Osteoblast (primary cell): ENCODE data around the gene TALDO1. TPM values are rescaled to one million over a fixed set of nuclear protein-coding genes. Genes with fewer than 3 reads are reported as not detected.

Experiments
- DNase-seq: peaks from one replicate; pipeline ENCODE4 v3.0.0; 2011; ENCODE audit warnings: low spot score, mixed read lengths; ENCODE audit not compliant: insufficient read length; ENCODE audit errors: missing footprints
- H2AFZ ChIP-seq: 2 replicates; pipeline ENCODE4 v1.6.0; 2011; ENCODE audit warnings: mild to moderate bottlenecking, low read length
- H3K27ac ChIP-seq: 2 replicates; pipeline ENCODE4 v1.5.1; 2011; ENCODE audit warnings: mild to moderate bottlenecking, low read depth, low read length, moderate library complexity
- H3K27me3 ChIP-seq: 2 replicates; pipeline ENCODE4 v1.6.0; 2012; ENCODE audit warnings: mild to moderate bottlenecking, control low read depth, inconsistent platforms, low read length, moderate library complexity; ENCODE audit not compliant: insufficient read depth
- H3K36me3 ChIP-seq: 2 replicates; pipeline ENCODE4 v1.5.1; 2011; ENCODE audit warnings: mild to moderate bottlenecking, low read length, control low read depth, moderate library complexity; ENCODE audit not compliant: insufficient read depth
- H3K4me1 ChIP-seq: 2 replicates; pipeline ENCODE4 v1.5.1; 2011; ENCODE audit warnings: mild to moderate bottlenecking, low read length, control low read depth, moderate library complexity; ENCODE audit not compliant: insufficient read depth
- H3K4me2 ChIP-seq: 2 replicates; pipeline ENCODE4 v1.6.0; 2011; ENCODE audit warnings: mild to moderate bottlenecking, low read length; ENCODE audit not compliant: insufficient read depth
- H3K4me3 ChIP-seq: fragments of 200-600 bp; sonication (generic); 3 replicates; pipeline ENCODE4 v1.5.1; 2012; ENCODE audit warnings: mild to moderate bottlenecking, low read length, inconsistent platforms; ENCODE audit not compliant: insufficient read depth
- H3K79me2 ChIP-seq: 2 replicates; pipeline ENCODE4 v1.6.0; 2012; ENCODE audit warnings: mild to moderate bottlenecking, low read length, control low read depth, inconsistent platforms; ENCODE audit not compliant: insufficient read depth
- H3K9me3 ChIP-seq: 2 replicates; pipeline ENCODE4 v1.5.1; 2011; ENCODE audit warnings: low read depth, low read length, control low read depth
- H4K20me1 ChIP-seq: 2 replicates; pipeline ENCODE4 v1.6.0; 2012; ENCODE audit warnings: mild to moderate bottlenecking, low read length, control low read depth; ENCODE audit not compliant: insufficient read depth
- CTCF ChIP-seq: IDR thresholded peaks from 2 replicates; pipeline ENCODE4 v1.5.1; 2011; ENCODE audit warnings: mild to moderate bottlenecking, low read depth, low read length, moderate library complexity; ENCODE audit errors: extremely low read depth
- total RNA-seq: library from RNA; depleted of rRNA; stranded (reverse); fragments of >200 nt; gene quantifications from 2 replicates; pipeline ENCODE4 v1.2.3, GENCODE V29; 2012

Gene TALDO1
- total RNA-seq, 1 donor: 204 TPM

- DNase-seq: no peak
- H3K4me1 ChIP-seq: peaks cover 24% of the 10 kb centered on the region
- H3K27ac ChIP-seq: no peak overlapping the region
- no peak for TF ChIP-seq CTCF
- H2AFZ ChIP-seq: no peak overlapping the region
- H3K4me2 ChIP-seq: no peak overlapping the region
- peaks cover 10% of the 10 kb centered on the region for H3K36me3 ChIP-seq
- no peak overlapping the region for H3K4me3 ChIP-seq
- H4K20me1 ChIP-seq: peaks cover 31% of the 10 kb centered on the region
- H3K27me3 ChIP-seq: no peaks in the 10 kb centered on the region
- H3K9me3 ChIP-seq: no peaks in the 10 kb centered on the region
- peaks cover 55% of the 10 kb centered on the region for H3K79me2 ChIP-seq
These were observed 32.8 kb downstream of the TALDO1 start for GRCh38 chr11:779955-780532.

GRCh38 chr11:782264-783174 lies 35.3 kb downstream of the TALDO1 start:
- H3K27ac ChIP-seq: no peak overlapping the region
- H3K36me3 ChIP-seq: peaks cover 10% of the 10 kb centered on the region

GRCh38 chr11:783581-784015 lies 36.3 kb downstream of the TALDO1 start:
- Histone ChIP-seq H3K79me2 (peaks cover 24% of the 10 kb centered on the region), H3K4me3 (peak overlapping the region; percentile 8), H4K20me1 (peaks cover 15% of the 10 kb centered on the region), H2AFZ (no peak overlapping the region), H3K36me3 (peaks cover 10% of the 10 kb centered on the region), H3K27ac (peak overlapping the region; percentile 47), H3K4me1 (peaks cover 6% of the 10 kb centered on the region), H3K27me3 (no peaks in the 10 kb centered on the region), H3K4me2 (peak overlapping the region; percentile 67), H3K9me3 (no peaks in the 10 kb centered on the region)
- TF ChIP-seq CTCF: peak; percentile 70
- DNase-seq: peak; percentile 99

More at GRCh38 chr11:782264-783174, 35.3 kb downstream of the TALDO1 start:
- H3K27me3 ChIP-seq: no peaks in the 10 kb centered on the region
- H3K4me2 ChIP-seq: no peak overlapping the region
- TF ChIP-seq CTCF: no peak
- no peak overlapping the region for H3K4me3 ChIP-seq
- DNase-seq: no peak
- no peaks in the 10 kb centered on the region for H3K9me3 ChIP-seq
- H3K4me1 ChIP-seq: peaks cover 10% of the 10 kb centered on the region
- peaks cover 35% of the 10 kb centered on the region for H3K79me2 ChIP-seq
- H4K20me1 ChIP-seq: peaks cover 18% of the 10 kb centered on the region
- H2AFZ ChIP-seq: no peak overlapping the region
